Panc1 (cell line): ENCODE data around the gene ARMC12. TPM values are rescaled to one million over a fixed set of nuclear protein-coding genes. Genes with fewer than 3 reads are reported as not detected.

Experiments
- ATAC-seq: fragments of 200-7000 bp; cut with Tn5 transposase; 2 replicates; pipeline ENCODE4 v1.9.1; 2020; ENCODE audit warnings: mild to moderate bottlenecking, moderate library complexity
- BruUV-seq: library from RNA; stranded (reverse); fragments of 400-500 nt; replicated peaks from 2 replicates; lab custom pipeline; 2021; lab: Mats Ljungman, UMichigan
- CTCF ChIA-PET: fragments of 300-600 bp; sonication (Branson Sonifier 250); formaldehyde crosslinking; loops from one replicate; lab custom pipeline; 2022; ENCODE audit warnings: antibody characterized with exemption; lab: Charles Lee
- POLR2A ChIA-PET: fragments of 300-600 bp; sonication (Branson Sonifier 250); formaldehyde crosslinking; loops from one replicate; lab custom pipeline; 2022; ENCODE audit warnings: antibody characterized with exemption; lab: Charles Lee
- DNase-seq: peaks from one replicate; pipeline ENCODE4 v3.0.0-alpha.2; 2010; ENCODE audit warnings: low read depth, low spot score
- H3K27ac ChIP-seq: 2 replicates; pipeline ENCODE4 v1.5.1; 2011; ENCODE audit warnings: mild to moderate bottlenecking, low read length, inconsistent platforms
- H3K27me3 ChIP-seq: fragments of 200-500 bp; sonication (Bioruptor generic); 2 replicates; pipeline ENCODE4 v1.6.0; 2014; ENCODE audit warnings: low read length, inconsistent platforms; ENCODE audit not compliant: control insufficient read depth, insufficient read depth
- H3K36me3 ChIP-seq: fragments of 200-500 bp; sonication (Bioruptor generic); 2 replicates; pipeline ENCODE4 v1.5.1; 2014; ENCODE audit warnings: inconsistent platforms, mild to moderate bottlenecking, low read length, moderate library complexity; ENCODE audit not compliant: control insufficient read depth, insufficient read depth
- H3K4me1 ChIP-seq: 2 replicates; pipeline ENCODE4 v1.5.1; 2011; ENCODE audit warnings: inconsistent platforms, mild to moderate bottlenecking, low read length, moderate library complexity; ENCODE audit not compliant: control insufficient read depth, insufficient read depth
- H3K4me3 ChIP-seq, 2 experiments: 2 replicates each; pipeline ENCODE4 v1.5.1; 2011 to 2012; ENCODE audit warnings: low read depth in 2 of 2, low read length in 2 of 2, mild to moderate bottlenecking in 2 of 2, inconsistent platforms in 1 of 2, moderate library complexity in 1 of 2
- H3K9me3 ChIP-seq: fragments of 200-500 bp; sonication (Bioruptor generic); 2 replicates; pipeline ENCODE4 v1.5.1; 2014; ENCODE audit warnings: low read depth, mild to moderate bottlenecking, inconsistent platforms, low read length, moderate library complexity; ENCODE audit not compliant: control insufficient read depth, insufficient read depth
- POLR2AphosphoS5 ChIP-seq: IDR thresholded peaks from 2 replicates; pipeline ENCODE4 v1.6.1; 2012; ENCODE audit warnings: mild to moderate bottlenecking, low read depth, low read length, moderate library complexity
- REST ChIP-seq, 2 experiments: IDR thresholded peaks; 2 replicates each; pipeline ENCODE4 v1.6.1; 2011 to 2012; ENCODE audit warnings: low read depth in 2 of 2, control low read depth in 1 of 2, low read length in 1 of 2, mild to moderate bottlenecking in 1 of 2, moderate library complexity in 1 of 2; ENCODE audit not compliant: insufficient read depth in 1 of 2
- SIN3A ChIP-seq: IDR thresholded peaks from 2 replicates; pipeline ENCODE4 v1.6.1; 2012; ENCODE audit warnings: low read depth, mild to moderate bottlenecking, low read length, moderate library complexity, borderline replicate concordance; ENCODE audit not compliant: insufficient read depth
- TCF7L2 ChIP-seq: IDR thresholded peaks from 2 replicates; pipeline ENCODE4 v1.6.1; 2011; ENCODE audit warnings: mild to moderate bottlenecking, low read depth, low read length, inconsistent platforms
- in situ Hi-C: cut with HindIII; loops from 2 replicates; pipeline ENCODE4 v1.10.0; 2016; ENCODE audit warnings: low sequenced_read_pairs, low pct_unique_long_range_greater_than_20kb
- intact Hi-C: fragments of 100-400 bp; cut with micrococcal nuclease; formaldehyde crosslinking; loops from one replicate; pipeline ENCODE4 v1.10.0; 2022; ENCODE audit not compliant: unreplicated experiment
- total RNA-seq: library from RNA; stranded (reverse); gene quantifications from one replicate; pipeline ENCODE4 v1.2.1, GENCODE V29; 2021; ENCODE audit not compliant: unreplicated experiment
- TF ChIP-seq, protein P1 (sequence below): fragments of 450-650 bp; IDR thresholded peaks from 2 replicates; pipeline ENCODE4 v1.5.1; 2017; ENCODE audit warnings: mild to moderate bottlenecking

ARMC12 gene
- total RNA-seq, 1 experiment from 2014 or later, result 1.4 TPM

- Histone ChIP-seq H3K36me3 (no peaks in the 10 kb centered on the region), H3K27me3 (no peaks in the 10 kb centered on the region), H3K4me3 (no peak overlapping the region), H3K4me1 (no peaks in the 10 kb centered on the region), H3K27ac (no peak overlapping the region), H3K9me3 (no peaks in the 10 kb centered on the region)
- intact Hi-C loops (no loop called here), in situ Hi-C loops (no loop called here)
- no TSS peak for BruUV-seq
- DNase-seq (no peak), ATAC-seq (no peak)
- ChIA-PET CTCF (no interaction called here), POLR2A (no interaction called here)
- TF ChIP-seq, protein P1, sequence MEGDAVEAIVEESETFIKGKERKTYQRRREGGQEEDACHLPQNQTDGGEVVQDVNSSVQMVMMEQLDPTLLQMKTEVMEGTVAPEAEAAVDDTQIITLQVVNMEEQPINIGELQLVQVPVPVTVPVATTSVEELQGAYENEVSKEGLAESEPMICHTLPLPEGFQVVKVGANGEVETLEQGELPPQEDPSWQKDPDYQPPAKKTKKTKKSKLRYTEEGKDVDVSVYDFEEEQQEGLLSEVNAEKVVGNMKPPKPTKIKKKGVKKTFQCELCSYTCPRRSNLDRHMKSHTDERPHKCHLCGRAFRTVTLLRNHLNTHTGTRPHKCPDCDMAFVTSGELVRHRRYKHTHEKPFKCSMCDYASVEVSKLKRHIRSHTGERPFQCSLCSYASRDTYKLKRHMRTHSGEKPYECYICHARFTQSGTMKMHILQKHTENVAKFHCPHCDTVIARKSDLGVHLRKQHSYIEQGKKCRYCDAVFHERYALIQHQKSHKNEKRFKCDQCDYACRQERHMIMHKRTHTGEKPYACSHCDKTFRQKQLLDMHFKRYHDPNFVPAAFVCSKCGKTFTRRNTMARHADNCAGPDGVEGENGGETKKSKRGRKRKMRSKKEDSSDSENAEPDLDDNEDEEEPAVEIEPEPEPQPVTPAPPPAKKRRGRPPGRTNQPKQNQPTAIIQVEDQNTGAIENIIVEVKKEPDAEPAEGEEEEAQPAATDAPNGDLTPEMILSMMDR, result no peak
- TF ChIP-seq SIN3A (no peak), POLR2AphosphoS5 (no peak)
These were observed 8.7 kb downstream of the ARMC12 start for GRCh38 chr6:35745509-35745908.

DNA sequence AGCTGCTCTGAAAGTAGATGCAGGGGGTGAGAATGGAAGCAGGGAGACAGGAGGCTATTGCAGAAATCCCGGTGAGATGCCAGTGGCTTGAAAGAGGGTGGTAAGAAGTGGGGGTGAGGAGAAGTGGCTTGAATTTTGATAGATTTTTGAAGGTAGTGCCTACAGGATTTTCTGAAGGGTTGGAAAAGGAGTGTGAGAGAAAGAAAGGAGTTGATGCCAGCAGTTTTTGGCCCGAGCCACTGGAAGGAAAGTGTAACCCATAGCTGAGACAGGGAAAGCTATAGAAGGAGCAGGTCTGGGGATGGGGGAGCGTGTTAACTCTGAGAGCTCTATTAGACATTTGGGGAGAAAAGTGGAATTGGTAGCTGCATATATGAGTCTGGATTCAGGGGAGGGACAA lies 9.7 kb downstream of the ARMC12 start:
- Histone ChIP-seq H3K27me3 (0 out of 2 replicates have a peak, but pooled peaks cover 2% of the 10 kb centered on the region), H3K4me3 (no peak overlapping the region), H3K9me3 (no peaks in the 10 kb centered on the region), H3K4me1 (no peaks in the 10 kb centered on the region), H3K27ac (no peak overlapping the region), H3K36me3 (no peaks in the 10 kb centered on the region)
- ChIA-PET CTCF (no interaction called here), POLR2A (no interaction called here)
- intact Hi-C loops (no loop called here), in situ Hi-C loops (no loop called here)
- DNase-seq (no peak), ATAC-seq (no peak)
- BruUV-seq, result no TSS peak
- TF ChIP-seq POLR2AphosphoS5 (no peak), SIN3A (no peak), TCF7L2 (no peak), REST (IDR thresholded peaks at IDR 0.05; ENCODE audit: insufficient read depth in 1 of 2, low read depth in 2 of 2, low read length in 1 of 2) (no peak)
- TF ChIP-seq, protein P1, result no peak
